IMR-90 (cell line): ENCODE results near the gene RAPGEF5.

Source experiments
- CEBPB ChIP-seq: IDR thresholded peaks from 2 replicates; pipeline ENCODE4 v1.6.1; 2012; ENCODE audit warnings: low read depth, low read length, improper control_type of control experiment
- CTCF ChIP-seq: conservative IDR thresholded peaks from 2 replicates; pipeline ENCODE4 v1.5.1; 2012; ENCODE audit warnings: mild to moderate bottlenecking, low read depth, low read length, improper control_type of control experiment
- MAFK ChIP-seq: IDR thresholded peaks from 2 replicates; pipeline ENCODE4 v1.6.1; 2012; ENCODE audit warnings: low read depth, low read length, improper control_type of control experiment
- POLR2A ChIP-seq: IDR thresholded peaks from 2 replicates; pipeline ENCODE4 v1.6.1; 2012; ENCODE audit warnings: mild to moderate bottlenecking, low read depth, low read length
- RAD21 ChIP-seq: IDR thresholded peaks from 2 replicates; pipeline ENCODE4 v1.6.1; 2012; ENCODE audit warnings: low read length, improper control_type of control experiment
- RCOR1 ChIP-seq: IDR thresholded peaks from 2 replicates; pipeline ENCODE4 v1.6.1; 2012; ENCODE audit warnings: mild to moderate bottlenecking, low read length, improper control_type of control experiment; ENCODE audit not compliant: insufficient replicate concordance
- RFX5 ChIP-seq: IDR thresholded peaks from 2 replicates; pipeline ENCODE4 v1.8.0; 2012; ENCODE audit warnings: low read depth, mild to moderate bottlenecking, low read length, moderate library complexity
- SMC3 ChIP-seq: fragments of 150-350 bp; IDR thresholded peaks from 2 replicates; pipeline ENCODE4 v1.6.1; 2016; ENCODE audit warnings: low read depth, mild to moderate bottlenecking, antibody characterized with exemption, low read length, moderate library complexity
- TF ChIP-seq, protein P1 (sequence below): fragments of 150-350 bp; IDR thresholded peaks from 2 replicates; pipeline ENCODE4 v1.6.1; 2017; ENCODE audit warnings: mild to moderate bottlenecking, antibody characterized with exemption, low read length, low read depth

DNA sequence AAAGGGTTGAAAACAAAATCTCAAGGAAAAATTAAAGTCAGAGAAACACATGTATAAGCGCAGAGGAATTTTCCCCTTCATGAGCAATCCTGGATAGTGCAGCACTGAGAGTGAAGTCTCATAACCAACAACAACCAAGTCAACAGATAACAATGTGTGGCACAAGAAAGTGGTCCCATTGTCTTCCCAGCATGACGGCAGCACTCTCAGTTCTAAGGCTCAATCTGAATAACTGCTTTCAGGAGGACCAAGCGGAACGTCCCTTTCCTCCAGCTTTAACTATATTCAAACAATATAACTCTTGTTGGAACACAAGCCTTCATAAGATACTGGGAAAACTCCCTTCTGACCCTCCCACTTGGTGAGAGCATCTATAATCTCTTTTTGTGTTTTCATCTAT, 137.9 kb downstream of the RAPGEF5 start:
- TF ChIP-seq CTCF (no peak), POLR2A (no peak), CEBPB (no peak), RFX5 (no peak), SMC3 (no peak), RAD21 (no peak), MAFK (no peak), RCOR1 (no peak)
- TF ChIP-seq, protein P1, sequence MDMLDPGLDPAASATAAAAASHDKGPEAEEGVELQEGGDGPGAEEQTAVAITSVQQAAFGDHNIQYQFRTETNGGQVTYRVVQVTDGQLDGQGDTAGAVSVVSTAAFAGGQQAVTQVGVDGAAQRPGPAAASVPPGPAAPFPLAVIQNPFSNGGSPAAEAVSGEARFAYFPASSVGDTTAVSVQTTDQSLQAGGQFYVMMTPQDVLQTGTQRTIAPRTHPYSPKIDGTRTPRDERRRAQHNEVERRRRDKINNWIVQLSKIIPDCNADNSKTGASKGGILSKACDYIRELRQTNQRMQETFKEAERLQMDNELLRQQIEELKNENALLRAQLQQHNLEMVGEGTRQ = no peak
